Liver (tissue), 9 donors: Measurements from ENCODE around the gene OSBPL5. TPM values are rescaled to one million over a fixed set of nuclear protein-coding genes. Genes with fewer than 3 reads are reported as not detected.

Source experiments
- DNase-seq: peaks from one replicate; pipeline ENCODE4 v3.0.0-alpha.2; 2017; ENCODE audit warnings: low spot score
- H3K27ac ChIP-seq, 2 donors: one replicate each; pipeline ENCODE4 v1.7.0; 2013; ENCODE audit warnings: inconsistent platforms in 2 of 2, low read length in 2 of 2, control low read depth in 1 of 2, low read depth in 1 of 2, mild to moderate bottlenecking in 1 of 2
- H3K27me3 ChIP-seq, 4 donors: one replicate each; pipeline versions ENCODE4 v1.6.1 to v1.7.0; 2013; ENCODE audit warnings: low read length in 3 of 4, inconsistent platforms in 1 of 4, mild to moderate bottlenecking in 1 of 4, moderate library complexity in 1 of 4; ENCODE audit not compliant: control insufficient read depth in 4 of 4, insufficient read depth in 4 of 4
- H3K36me3 ChIP-seq, 4 donors: one replicate each; pipeline versions ENCODE4 v1.6.1 to v1.7.0; 2013; ENCODE audit warnings: low read length in 3 of 4, mild to moderate bottlenecking in 3 of 4, low read depth in 1 of 4, moderate library complexity in 1 of 4; ENCODE audit not compliant: control insufficient read depth in 4 of 4, insufficient read depth in 3 of 4
- H3K4me1 ChIP-seq, 4 donors: one replicate each; pipeline versions ENCODE4 v1.6.1 to v1.7.0; 2013; ENCODE audit warnings: low read length in 3 of 4, mild to moderate bottlenecking in 3 of 4, moderate library complexity in 1 of 4; ENCODE audit not compliant: control insufficient read depth in 4 of 4, insufficient read depth in 4 of 4
- H3K4me3 ChIP-seq, 3 donors: one replicate each; pipeline versions ENCODE4 v1.6.1 to v1.7.0; 2013; ENCODE audit warnings: low read length in 3 of 3, control low read depth in 1 of 3, low read depth in 1 of 3, mild to moderate bottlenecking in 1 of 3
- H3K9ac ChIP-seq, 2 donors: one replicate each; pipeline ENCODE4 v1.7.0; 2013; ENCODE audit warnings: low read length in 2 of 2, mild to moderate bottlenecking in 2 of 2, moderate library complexity in 2 of 2, control low read depth in 1 of 2, low read depth in 1 of 2
- H3K9me3 ChIP-seq, 4 donors: one replicate each; pipeline versions ENCODE4 v1.6.1 to v1.7.0; 2013; ENCODE audit warnings: low read length in 3 of 4; ENCODE audit not compliant: control insufficient read depth in 4 of 4
- ATF3 ChIP-seq: IDR thresholded peaks from 2 replicates; pipeline ENCODE4 v1.6.1; 2016; ENCODE audit warnings: antibody characterized with exemption
- EGR1 ChIP-seq, 2 donors: IDR thresholded peaks; 2 replicates each; pipeline ENCODE4 v1.6.1; 2016 to 2018; ENCODE audit warnings: antibody characterized with exemption in 2 of 2, low read depth in 2 of 2
- FOXA1 ChIP-seq: IDR thresholded peaks from 2 replicates; pipeline ENCODE4 v1.6.1; 2016; ENCODE audit warnings: antibody characterized with exemption
- FOXA2 ChIP-seq: IDR thresholded peaks from 2 replicates; pipeline ENCODE4 v1.6.1; 2016; ENCODE audit warnings: antibody characterized with exemption
- GABPA ChIP-seq, 2 donors: IDR thresholded peaks in 1 of 2; conservative IDR thresholded peaks in 1 of 2; 2 replicates each; pipeline ENCODE4 v1.6.1; 2016; ENCODE audit warnings: antibody characterized with exemption in 2 of 2, mild to moderate bottlenecking in 1 of 2, moderate library complexity in 1 of 2
- HNF4A ChIP-seq, 2 donors: conservative IDR thresholded peaks; 2 replicates each; pipeline ENCODE4 v1.6.1; 2016; ENCODE audit warnings: antibody characterized with exemption in 2 of 2, mild to moderate bottlenecking in 2 of 2
- HNF4G ChIP-seq: IDR thresholded peaks from 2 replicates; pipeline ENCODE4 v1.6.1; 2016; ENCODE audit warnings: antibody characterized with exemption
- JUND ChIP-seq, 2 donors: IDR thresholded peaks; 2 replicates each; pipeline ENCODE4 v1.6.1; 2016; ENCODE audit warnings: antibody characterized with exemption in 2 of 2
- MAX ChIP-seq: IDR thresholded peaks from 2 replicates; pipeline ENCODE4 v1.6.1; 2016; ENCODE audit warnings: antibody characterized with exemption
- NR2F2 ChIP-seq: IDR thresholded peaks from 2 replicates; pipeline ENCODE4 v1.6.1; 2016; ENCODE audit warnings: antibody characterized with exemption
- RAD21 ChIP-seq, 2 donors: IDR thresholded peaks; 2 replicates each; pipeline ENCODE4 v1.6.1; 2016; ENCODE audit warnings: antibody characterized with exemption in 2 of 2, mild to moderate bottlenecking in 2 of 2
- REST ChIP-seq: IDR thresholded peaks from 2 replicates; pipeline ENCODE4 v1.6.1; 2016; ENCODE audit warnings: antibody characterized with exemption, mild to moderate bottlenecking
- RXRA ChIP-seq, 2 donors: IDR thresholded peaks; 2 replicates each; pipeline ENCODE4 v1.6.1; 2017 to 2018; ENCODE audit warnings: antibody characterized with exemption in 2 of 2, mild to moderate bottlenecking in 1 of 2
- SP1 ChIP-seq: IDR thresholded peaks from 2 replicates; pipeline ENCODE4 v1.6.1; 2018; ENCODE audit warnings: antibody characterized with exemption, mild to moderate bottlenecking
- TAF1 ChIP-seq: conservative IDR thresholded peaks from 2 replicates; pipeline ENCODE4 v1.6.1; 2016; ENCODE audit warnings: antibody characterized with exemption, mild to moderate bottlenecking
- ZBTB33 ChIP-seq: IDR thresholded peaks from 2 replicates; pipeline ENCODE4 v1.6.1; 2016; ENCODE audit warnings: antibody characterized with exemption
- WGBS: extraction: QIAGEN DNeasy Blood & Tissue Kit; methylation state at CpG from one replicate; pipeline ENCODE4 v1.1.7; 2013; 5-methylcytosine and 5-hydroxymethylcytosine counted together
- polyA plus RNA-seq, 2 donors: library from polyadenylated mRNA; stranded (reverse) in 1 of 2; unstranded in 1 of 2; fragments of 200-250 nt in 1 of 2; fragments of >200 nt in 1 of 2; fragmentation: Nextera tagmentation in 1 of 2; extraction: Ambion mirVana in 1 of 2; gene quantifications; one replicate each; pipeline versions ENCODE4 v1.2.1 to v1.2.3, GENCODE V29; 2013 to 2015
- total RNA-seq, 2 donors: library from RNA; depleted of rRNA; stranded (reverse); fragments of >200 nt; gene quantifications; one replicate each; pipeline ENCODE4 v1.2.3, GENCODE V29; 2014
- TF ChIP-seq, protein P1 (sequence below): fragments of 150-350 bp; IDR thresholded peaks from 2 replicates; pipeline ENCODE4 v1.5.1; 2017; ENCODE audit warnings: improper control_type of control experiment, low read depth, low read length; ENCODE audit not compliant: missing input control
- donor health status: healthy.
- donor health status: healthy.
- donor health status: healthy.
- donor health status: healthy.
- donor health status: healthy.

OSBPL5 gene
- total and polyA plus RNA-seq, 4 donors, result 0.74 to 6.2 (median 3.9) TPM

GRCh38 chr11:3134218-3134621 lies 30.9 kb downstream of the OSBPL5 start:
- H3K4me3 ChIP-seq, result no peak overlapping the region
- 84% methylated on average over 4 of the region's 4 CpGs for WGBS
- TF ChIP-seq TAF1 (no peak), FOXA1 (no peak), ZBTB33 (no peak), HNF4A (conservative IDR thresholded peaks at IDR 0.05) (no peak), GABPA (IDR thresholded peaks at IDR 0.05 in 1 of 2, conservative IDR thresholded peaks at IDR 0.05 in 1 of 2) (no peak), EGR1 (IDR thresholded peaks at IDR 0.05; ENCODE audit: low read depth in 2 of 2) (no peak), SP1 (no peak), FOXA2 (no peak), HNF4G (no peak), MAX (no peak), RAD21 (IDR thresholded peaks at IDR 0.05) (no peak), REST (no peak), NR2F2 (no peak), RXRA (IDR thresholded peaks at IDR 0.05) (no peak), ATF3 (no peak), JUND (IDR thresholded peaks at IDR 0.05) (no peak)
- TF ChIP-seq, protein P1, sequence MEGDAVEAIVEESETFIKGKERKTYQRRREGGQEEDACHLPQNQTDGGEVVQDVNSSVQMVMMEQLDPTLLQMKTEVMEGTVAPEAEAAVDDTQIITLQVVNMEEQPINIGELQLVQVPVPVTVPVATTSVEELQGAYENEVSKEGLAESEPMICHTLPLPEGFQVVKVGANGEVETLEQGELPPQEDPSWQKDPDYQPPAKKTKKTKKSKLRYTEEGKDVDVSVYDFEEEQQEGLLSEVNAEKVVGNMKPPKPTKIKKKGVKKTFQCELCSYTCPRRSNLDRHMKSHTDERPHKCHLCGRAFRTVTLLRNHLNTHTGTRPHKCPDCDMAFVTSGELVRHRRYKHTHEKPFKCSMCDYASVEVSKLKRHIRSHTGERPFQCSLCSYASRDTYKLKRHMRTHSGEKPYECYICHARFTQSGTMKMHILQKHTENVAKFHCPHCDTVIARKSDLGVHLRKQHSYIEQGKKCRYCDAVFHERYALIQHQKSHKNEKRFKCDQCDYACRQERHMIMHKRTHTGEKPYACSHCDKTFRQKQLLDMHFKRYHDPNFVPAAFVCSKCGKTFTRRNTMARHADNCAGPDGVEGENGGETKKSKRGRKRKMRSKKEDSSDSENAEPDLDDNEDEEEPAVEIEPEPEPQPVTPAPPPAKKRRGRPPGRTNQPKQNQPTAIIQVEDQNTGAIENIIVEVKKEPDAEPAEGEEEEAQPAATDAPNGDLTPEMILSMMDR, result no peak
- peaks cover 0 to 5% (median 0%) of the 10 kb centered on the region in 4 donors for H3K4me1 ChIP-seq
- H3K36me3 ChIP-seq, result no peaks in the 10 kb centered on the region
- DNase-seq, result no peak
- H3K9me3 ChIP-seq, result no peaks in the 10 kb centered on the region
- H3K27me3 ChIP-seq, result no peaks in the 10 kb centered on the region
- H3K27ac ChIP-seq, result no peak overlapping the region
- H3K9ac ChIP-seq, result no peak overlapping the region
